ENCODE results near the gene ABTB2. TPM values are rescaled to one million over a fixed set of nuclear protein-coding genes. Genes with fewer than 3 reads are reported as not detected.

ABTB2 gene
- total and polyA plus RNA-seq, 9 of the 15 experiments (the other 6 are each of a cell fraction or from before 2014, with no cell fraction given) = 0.03 to 0.18 (median 0.12) TPM; not detected in 2

GRCh38 chr11:34250211-34250610, 107.6 kb downstream of the ABTB2 start:
- no TSS peak for BruUV-seq (replicated peaks)
- intact Hi-C loops (cut with micrococcal nuclease) = no loop called here
- no peak overlapping the region for H3K4me2 ChIP-seq (ENCODE audit: insufficient read depth, low read length)
- no peak for FAIRE-seq
- peaks cover 0 to 6% of the 10 kb centered on the region in 2 experiments; a peak in 1 of 5 replicates for H3K4me1 ChIP-seq (replicated peaks in 1 of 2; ENCODE audit: control insufficient read depth in 2 of 2, insufficient read depth in 2 of 2, low read length in 2 of 2)
- 18% methylated on average over 2 of the region's 2 CpGs for WGBS (ENCODE audit: insufficient coverage, low coverage, missing lambda C conversion rate)
- H4K20me1 ChIP-seq (replicated peaks; ENCODE audit: control insufficient read depth, insufficient read depth, low read length) = no peaks in the 10 kb centered on the region
- ATAC-seq = no peak
- no peaks in the 10 kb centered on the region for H3K79me2 ChIP-seq (ENCODE audit: control insufficient read depth, insufficient read depth, low read length)
- H3K9ac ChIP-seq (ENCODE audit: insufficient read depth in 1 of 2, low read depth in 2 of 2, low read length in 2 of 2) = no peak overlapping the region
- H3K9me1 ChIP-seq (ENCODE audit: control insufficient read depth, insufficient read depth, low read length) = no peaks in the 10 kb centered on the region
- TF ChIP-seq SRSF9 (IDR thresholded peaks at IDR 0.05; ENCODE audit: borderline replicate concordance, low read depth, low read length) (no peak), CREM (IDR thresholded peaks at IDR 0.05; ENCODE audit: low read depth) (no peak), ZNF695 (CRISPR knock-in tag; IDR thresholded peaks at IDR 0.05) (no peak), MTA2 (IDR thresholded peaks at IDR 0.05; ENCODE audit: low read depth) (no peak), FIP1L1 (IDR thresholded peaks at IDR 0.05; ENCODE audit: low read depth, low read length, poor library complexity, severe bottlenecking) (no peak), STAG1 (CRISPR knock-in tag; IDR thresholded peaks at IDR 0.05; ENCODE audit: borderline replicate concordance) (no peak), ZNF445 (CRISPR knock-in tag; IDR thresholded peaks at IDR 0.05; ENCODE audit: low read depth) (no peak), ZNF316 (IDR thresholded peaks at IDR 0.05) (no peak), ZBTB34 (CRISPR knock-in tag; IDR thresholded peaks at IDR 0.05) (no peak), TAF9B (IDR thresholded peaks at IDR 0.05; ENCODE audit: partially characterized antibody) (no peak), ZNF41 (CRISPR knock-in tag; conservative IDR thresholded peaks at IDR 0.05) (no peak)
- TF ChIP-seq, protein P1, sequence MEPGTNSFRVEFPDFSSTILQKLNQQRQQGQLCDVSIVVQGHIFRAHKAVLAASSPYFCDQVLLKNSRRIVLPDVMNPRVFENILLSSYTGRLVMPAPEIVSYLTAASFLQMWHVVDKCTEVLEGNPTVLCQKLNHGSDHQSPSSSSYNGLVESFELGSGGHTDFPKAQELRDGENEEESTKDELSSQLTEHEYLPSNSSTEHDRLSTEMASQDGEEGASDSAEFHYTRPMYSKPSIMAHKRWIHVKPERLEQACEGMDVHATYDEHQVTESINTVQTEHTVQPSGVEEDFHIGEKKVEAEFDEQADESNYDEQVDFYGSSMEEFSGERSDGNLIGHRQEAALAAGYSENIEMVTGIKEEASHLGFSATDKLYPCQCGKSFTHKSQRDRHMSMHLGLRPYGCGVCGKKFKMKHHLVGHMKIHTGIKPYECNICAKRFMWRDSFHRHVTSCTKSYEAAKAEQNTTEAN (CRISPR knock-in tag; IDR thresholded peaks at IDR 0.05) = no peak
- TF ChIP-seq, protein P2, sequence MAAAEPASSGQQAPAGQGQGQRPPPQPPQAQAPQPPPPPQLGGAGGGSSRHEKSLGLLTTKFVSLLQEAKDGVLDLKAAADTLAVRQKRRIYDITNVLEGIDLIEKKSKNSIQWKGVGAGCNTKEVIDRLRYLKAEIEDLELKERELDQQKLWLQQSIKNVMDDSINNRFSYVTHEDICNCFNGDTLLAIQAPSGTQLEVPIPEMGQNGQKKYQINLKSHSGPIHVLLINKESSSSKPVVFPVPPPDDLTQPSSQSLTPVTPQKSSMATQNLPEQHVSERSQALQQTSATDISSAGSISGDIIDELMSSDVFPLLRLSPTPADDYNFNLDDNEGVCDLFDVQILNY (CRISPR knock-in tag; IDR thresholded peaks at IDR 0.05) = no peak
- in situ Hi-C loops (cut with MboI) = no loop called here
- H3K27ac ChIP-seq (ENCODE audit: extremely low read depth, low read depth, low read length) = no peak overlapping the region
- no peak overlapping the region for H3K4me3 ChIP-seq
- no peak for DNase-seq (ENCODE audit: extremely low read depth in 1 of 4, low spot score in 3 of 4)
- H3K9me3 ChIP-seq (replicated peaks; ENCODE audit: control insufficient read depth, insufficient read depth, low read depth, low read length) = no peaks in the 10 kb centered on the region
- POLR2A ChIA-PET = interaction anchor here (0.9 to 1.3 kb wide), 3 partner anchors 8 to 30 kb away, joined by 3 to 6 read pairs (median 4); no protein-coding TSS in a partner anchor
- peaks cover 6 to 24% of the 10 kb centered on the region in 2 experiments; a peak in 4 of 5 replicates for H3K27me3 ChIP-seq (ENCODE audit: control insufficient read depth in 2 of 2, insufficient read depth in 2 of 2, low read length in 2 of 2)
- H3K36me3 ChIP-seq (ENCODE audit: control insufficient read depth, insufficient read depth, low read length) = no peaks in the 10 kb centered on the region
- CTCF ChIA-PET (ENCODE audit: low intra/inter-chr PET ratio) = no interaction called here
- no peak overlapping the region for H2AFZ ChIP-seq (ENCODE audit: low read depth, low read length)

Data from K562 (cell line).